Lung microvascular endothelial cell (primary cell): ENCODE results near the gene RNF225. TPM values are rescaled to one million over a fixed set of nuclear protein-coding genes. Genes with fewer than 3 reads are reported as not detected.
"Not testable (repeated sequence)": the region's sequence is repeated elsewhere in the genome, so short reads cannot be mapped to it uniquely, and the experiment has no call there.

Source experiments
- DNase-seq, 2 donors: peaks; one replicate each; pipeline versions ENCODE4 v3.0.0 to v3.0.0-alpha.2; 2010; ENCODE audit warnings: low read depth in 2 of 2
- total RNA-seq: library from RNA; depleted of rRNA; stranded (reverse); fragments of >200 nt; gene quantifications from 2 replicates; pipeline ENCODE4 v1.2.1, GENCODE V29; 2014

RNF225 gene
- total RNA-seq, 1 donor from 2014 or later = not detected

DNA sequence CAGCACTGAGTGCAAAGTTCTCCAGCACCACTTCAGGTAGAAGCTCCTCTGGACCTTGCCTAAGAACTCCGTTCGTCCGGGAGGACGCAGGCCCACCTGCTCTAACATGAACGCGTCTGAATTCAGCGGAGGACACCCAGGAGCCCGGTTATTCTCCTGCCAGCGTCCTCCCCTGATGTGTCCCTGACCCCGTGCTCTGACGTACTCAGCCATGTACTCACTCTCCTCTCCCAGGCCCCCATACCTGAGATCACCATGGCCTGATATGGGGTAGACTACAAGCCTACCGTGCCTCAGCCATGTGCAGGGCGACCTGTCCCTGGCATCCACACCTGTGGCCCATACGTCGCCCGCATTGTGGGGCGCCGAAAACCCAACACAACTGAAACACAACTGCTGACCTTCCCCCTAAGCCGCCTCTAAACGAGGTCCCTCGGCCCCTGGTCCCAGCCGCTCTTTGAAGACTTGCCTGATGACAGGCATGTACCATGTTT lies 12.2 kb downstream of the RNF225 start:
- DNase-seq = peak in 1 of 2 donors; percentile 24

DNA sequence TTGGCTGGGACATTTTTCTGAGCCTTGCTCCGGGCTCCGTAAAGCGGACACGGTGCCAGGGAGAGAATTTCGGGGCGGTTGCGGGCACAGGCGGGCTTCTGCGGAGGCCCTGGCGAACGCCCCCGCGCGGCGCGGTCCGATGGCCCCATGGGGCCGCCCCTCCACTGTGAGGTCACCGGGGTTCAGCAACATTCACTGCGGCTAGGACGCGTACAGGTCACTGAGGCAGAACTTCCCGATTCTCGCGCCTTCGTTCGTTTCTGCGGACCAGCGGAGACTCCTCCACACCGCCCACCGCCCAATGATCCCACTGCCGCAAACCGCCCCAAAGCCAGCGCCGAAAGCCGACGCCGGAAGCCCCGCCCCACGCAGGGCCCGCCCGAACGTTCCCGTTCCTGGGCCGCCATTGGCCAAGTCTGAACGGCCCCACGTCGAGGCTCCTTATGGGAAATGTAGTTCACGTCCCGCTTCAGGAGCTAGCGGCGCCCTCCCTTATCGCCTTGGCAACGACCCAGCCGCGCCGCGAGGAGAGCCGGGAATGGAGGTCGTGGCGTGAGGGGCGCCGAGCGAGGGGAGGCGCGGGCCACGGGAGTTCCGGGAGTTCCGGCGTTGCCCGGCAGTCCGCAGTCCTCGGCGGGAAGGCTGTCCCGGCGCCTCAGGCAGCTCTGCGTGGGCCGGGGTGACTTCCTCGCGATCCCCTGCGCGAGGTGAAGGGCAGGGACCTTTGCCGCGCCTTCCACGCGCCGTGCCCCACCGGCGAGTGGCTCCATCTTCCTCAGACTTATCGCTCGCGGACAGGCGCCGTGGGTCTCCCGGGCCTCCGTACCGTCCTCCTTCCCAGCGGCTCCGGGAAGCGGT lies 12.9 kb downstream of the RNF225 start, which contains the start of gene ZNF584:
Gene ZNF584 (plus strand): TSS at position 498 of the 858 bp plus-strand sequence. CDS start 499 bp downstream, outside the sequence.
- peak; percentile 95 to 96 for DNase-seq

DNA sequence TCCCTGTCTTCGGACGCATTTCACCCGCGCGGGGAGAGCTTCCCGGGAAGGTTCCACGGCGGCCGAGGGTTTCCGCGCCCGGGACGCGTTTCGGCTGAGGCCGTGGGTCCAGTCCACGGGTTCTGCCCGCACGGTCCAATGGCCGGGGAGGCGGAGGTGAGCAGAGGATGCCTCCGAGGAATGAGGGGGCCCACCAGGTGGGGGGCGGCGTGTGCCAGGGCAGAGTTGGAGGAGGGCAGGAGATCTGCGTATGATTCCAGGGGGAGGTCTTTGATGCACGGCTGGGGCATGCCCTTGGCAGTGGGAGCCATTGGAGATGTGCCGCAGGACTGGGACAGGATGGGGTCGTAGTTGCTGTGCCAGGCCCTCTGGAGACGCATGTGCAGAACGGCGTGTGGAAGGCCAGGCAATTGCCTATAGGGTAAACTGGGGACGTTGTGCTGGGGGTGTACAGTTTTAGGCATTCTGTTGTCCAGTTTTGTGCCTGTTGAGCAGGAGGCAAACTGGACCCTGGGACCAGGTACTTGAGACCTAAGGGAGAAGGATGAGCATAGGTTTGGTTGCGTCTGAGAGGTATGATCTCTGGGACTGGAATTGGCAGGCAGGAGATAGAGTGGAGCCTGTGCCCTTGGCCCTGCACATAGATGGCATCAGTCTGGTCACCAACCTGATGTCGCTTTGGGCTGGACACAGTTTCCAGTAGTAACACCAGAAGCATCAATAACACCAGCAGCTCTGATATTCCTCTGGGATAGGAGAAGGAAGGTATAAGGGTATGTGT lies 13.7 kb downstream of the RNF225 start:
- peak; percentile 36 to 51 for DNase-seq

DNA sequence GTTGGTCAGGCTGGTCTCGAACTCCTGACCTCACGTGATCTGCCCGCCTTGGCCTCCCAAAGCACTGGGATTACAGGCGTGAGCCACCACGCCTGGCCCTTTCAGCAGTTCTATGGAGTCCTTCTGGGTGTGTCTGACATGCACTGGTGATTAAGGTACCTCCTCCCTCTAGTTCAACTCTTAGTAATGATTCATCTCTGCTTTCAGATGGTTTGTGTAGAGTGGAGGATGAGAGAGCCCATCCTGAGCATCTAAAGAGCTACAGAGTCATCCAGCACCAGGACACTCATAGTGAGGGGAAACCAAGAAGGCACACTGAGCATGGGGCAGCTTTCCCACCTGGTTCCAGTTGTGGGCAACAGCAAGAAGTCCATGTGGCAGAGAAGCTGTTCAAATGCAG lies 21.1 kb downstream of the RNF225 start:
- no peak for DNase-seq

DNA sequence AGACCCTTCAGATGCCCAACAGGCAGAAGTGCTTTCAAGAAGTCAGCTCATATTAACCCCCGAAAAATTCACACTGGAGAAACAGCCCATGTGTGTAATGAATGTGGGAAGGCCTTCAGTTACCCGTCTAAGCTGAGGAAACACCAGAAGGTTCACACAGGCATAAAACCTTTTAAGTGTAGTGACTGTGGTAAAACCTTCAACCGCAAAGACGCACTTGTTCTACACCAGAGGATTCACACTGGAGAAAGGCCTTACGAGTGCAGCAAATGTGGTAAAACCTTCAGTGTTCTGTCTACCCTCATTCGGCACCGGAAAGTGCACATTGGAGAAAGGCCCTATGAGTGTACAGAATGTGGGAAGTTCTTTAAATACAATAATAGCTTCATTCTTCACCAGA lies 21.6 kb downstream of the RNF225 start:
- no peak for DNase-seq

DNA sequence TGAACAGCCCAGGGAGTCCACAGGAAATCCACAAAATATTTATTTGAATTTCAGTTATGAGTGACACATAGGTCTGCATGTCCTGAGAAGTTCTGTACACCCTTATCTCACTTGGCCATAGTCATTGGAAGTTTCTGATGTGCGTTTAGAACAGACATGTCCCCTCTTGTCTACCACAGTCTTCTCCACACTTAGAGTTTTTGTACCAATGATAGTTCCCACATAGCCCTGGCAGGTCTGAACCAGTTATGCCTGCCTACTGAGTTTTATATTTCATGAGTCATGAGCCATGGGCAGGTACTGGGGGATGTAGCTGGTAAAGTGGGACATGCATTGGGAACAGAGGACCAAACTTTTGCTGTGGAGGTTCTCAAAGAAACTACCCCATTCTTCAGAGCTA lies 33.2 kb downstream of the RNF225 start:
- DNase-seq = no peak

DNA sequence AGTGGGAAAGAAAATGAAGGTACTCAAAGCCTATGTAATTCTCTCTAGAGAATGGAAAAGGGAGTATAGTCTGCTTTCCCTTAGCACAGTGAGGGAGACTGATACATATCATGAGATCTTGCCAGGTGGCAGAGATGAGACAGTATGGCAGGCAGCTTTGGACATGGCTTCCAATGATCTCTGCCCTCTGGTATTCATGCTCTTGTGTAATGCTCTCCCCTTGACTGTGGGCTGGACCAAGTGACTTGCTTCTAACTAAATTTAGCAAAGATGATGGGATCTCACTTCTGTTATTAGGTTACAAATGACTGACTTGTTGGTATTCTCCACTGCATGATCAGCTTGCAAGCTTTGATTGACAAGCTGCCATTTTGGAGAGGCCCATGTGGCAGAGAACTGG lies 34.3 kb downstream of the RNF225 start:
- no peak for DNase-seq

DNA sequence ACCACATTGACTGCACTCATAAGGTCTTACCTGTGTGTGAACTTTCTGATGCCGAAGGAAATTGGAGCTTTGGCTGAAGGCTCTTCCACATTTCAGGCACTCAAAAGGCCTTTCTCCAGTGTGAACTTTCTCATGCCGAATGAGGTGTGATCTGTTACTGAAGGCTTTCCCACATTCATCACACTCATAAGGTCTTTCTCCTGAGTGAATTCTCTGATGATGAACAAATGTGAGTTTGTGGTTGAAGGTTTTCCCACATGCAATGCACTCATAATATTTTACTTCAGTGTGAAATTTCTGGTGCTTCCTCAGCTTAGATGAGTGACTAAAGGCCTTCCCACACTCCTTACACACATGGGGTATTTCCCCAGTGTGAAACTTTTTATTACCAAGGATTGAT lies 38.8 kb downstream of the RNF225 start:
- DNase-seq = peak in 1 of 2 donors; percentile 21

DNA sequence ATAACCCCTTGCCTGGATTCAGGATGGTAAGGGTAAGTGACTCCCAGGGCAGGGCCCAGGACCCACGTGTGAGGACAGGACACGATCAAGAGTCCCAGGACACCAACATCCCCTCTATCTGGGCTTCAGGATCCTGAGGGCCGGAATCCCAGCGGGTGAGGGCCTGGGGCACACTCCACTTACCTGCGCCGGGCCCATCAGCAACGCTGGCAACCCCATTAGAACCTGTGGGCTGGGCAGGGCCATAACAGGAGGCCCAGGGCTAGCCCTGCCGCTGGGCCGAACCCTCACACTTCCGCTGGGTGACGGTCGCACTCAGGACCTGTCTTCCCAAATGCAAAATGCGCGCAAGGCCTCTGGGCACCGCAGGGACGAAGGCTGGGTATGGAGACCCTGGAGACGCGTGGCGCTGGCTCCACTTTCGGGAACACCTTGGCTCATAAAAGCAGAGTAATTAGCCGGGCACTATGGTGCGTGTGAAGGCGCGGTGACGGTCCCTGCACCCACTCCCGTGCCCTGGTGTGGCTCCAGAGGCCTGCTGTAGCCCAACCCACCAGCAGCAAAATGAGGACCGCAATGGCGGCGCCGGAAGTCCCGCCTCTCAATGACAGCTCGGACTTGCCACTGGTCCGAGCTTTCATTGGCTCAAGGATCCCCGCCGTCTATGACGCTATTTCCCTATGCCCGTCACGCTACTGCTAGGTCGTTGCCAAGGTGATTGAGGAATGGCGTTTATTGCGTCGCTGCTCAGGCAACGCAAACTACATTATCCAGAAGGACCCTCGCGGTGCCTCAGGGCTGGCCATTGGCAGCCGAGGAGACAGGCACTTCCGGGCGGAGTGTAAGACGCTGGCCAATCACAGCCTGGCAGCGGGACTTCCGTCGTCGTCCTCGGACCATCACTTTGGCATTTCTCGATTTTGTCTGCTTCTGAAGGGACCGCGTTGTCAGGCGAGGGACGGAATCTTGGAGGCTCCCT lies 44.4 kb downstream of the RNF225 start, which contains the start of gene ZNF132:
Gene ZNF132 (minus strand): TSS at position 578 of the 979 bp plus-strand sequence. CDS start 332 bp downstream, at position 246.
- peak; percentile 100 for DNase-seq

DNA sequence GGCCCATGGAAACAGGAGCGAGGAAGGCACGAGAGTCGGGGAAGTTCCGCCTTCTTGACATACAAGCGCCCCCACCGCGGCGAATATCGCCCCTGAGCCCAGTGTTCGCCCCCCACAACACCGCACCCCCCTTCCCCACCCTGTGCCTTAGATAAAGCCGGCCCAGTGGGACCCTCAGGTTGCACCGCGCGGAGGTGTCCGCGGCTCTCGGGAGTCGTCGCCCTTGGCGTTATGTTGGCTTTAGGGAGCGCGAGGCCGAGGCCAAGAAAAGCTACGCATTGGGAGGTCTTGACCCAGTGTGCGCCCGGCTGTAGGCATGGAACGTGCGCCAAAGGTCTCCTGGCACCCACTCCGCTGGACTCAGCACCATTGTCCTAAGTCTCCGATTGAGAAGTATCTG lies 45.1 kb downstream of the RNF225 start:
- DNase-seq = no peak

DNA sequence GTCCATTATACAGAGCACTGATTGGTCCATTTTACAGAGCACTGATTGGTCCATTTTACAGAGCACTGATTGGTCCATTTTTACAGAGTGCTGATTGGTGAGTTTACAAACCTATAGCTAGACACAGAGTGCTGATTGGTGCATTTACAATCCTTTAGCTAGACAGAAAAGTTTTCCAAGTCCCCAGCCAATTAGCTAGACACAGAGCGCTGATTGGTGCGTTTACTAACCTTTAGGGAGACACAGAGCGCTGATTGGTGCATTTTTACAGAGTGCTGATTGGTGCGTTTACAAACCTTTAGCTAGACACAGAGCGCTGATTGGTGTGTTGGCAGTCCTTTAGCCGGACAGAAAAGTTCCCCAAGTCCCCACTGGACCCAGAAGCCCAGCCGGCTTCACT lies 47.5 kb downstream of the RNF225 start:
- not testable (repeated sequence) for DNase-seq

Other genes with a start within 250 kb of the RNF225 start
- gene ZNF329, start 244.9 kb upstream of the RNF225 start, total RNA-seq = 7.2 and 10.3 TPM in 2 replicates
- 9.6 and 14.3 TPM in 2 replicates for gene ZNF274, start 212.6 kb upstream of the RNF225 start, total RNA-seq
- 41.4 and 58.5 TPM in 2 replicates for gene ZNF544, start 166.7 kb upstream of the RNF225 start, total RNA-seq
- gene ZNF8, start 116.7 kb upstream of the RNF225 start, total RNA-seq = 2.6 and 4.2 TPM in 2 replicates
- gene ERVK3-1, start 90.3 kb upstream of the RNF225 start, total RNA-seq = 11.1 and 19.4 TPM in 2 replicates
- gene ZSCAN22, start 68.7 kb upstream of the RNF225 start, total RNA-seq = 1.3 and 2.0 TPM in 2 replicates
- gene A1BG, start 42.2 kb upstream of the RNF225 start, total RNA-seq = 2.0 and 4.6 TPM in 2 replicates
- gene ZNF497, start 32.9 kb upstream of the RNF225 start, total RNA-seq = 0.65 and 0.99 TPM in 2 replicates
- 0.87 and 1.6 TPM in 2 replicates for gene ZNF837, start 14.6 kb upstream of the RNF225 start, total RNA-seq
- gene RPS5, start 8.4 kb upstream of the RNF225 start, total RNA-seq = 2,255 and 2,472 TPM in 2 replicates
- gene ZNF584, start 13.0 kb downstream of the RNF225 start, total RNA-seq = 5.9 and 9.1 TPM in 2 replicates
- 4.1 and 6.9 TPM in 2 replicates for gene ZNF132, start 44.5 kb downstream of the RNF225 start, total RNA-seq
- gene ZNF324B, start 56.0 kb downstream of the RNF225 start, total RNA-seq = 4.8 and 7.1 TPM in 2 replicates
- gene ZNF324, start 71.4 kb downstream of the RNF225 start, total RNA-seq = 7.6 and 11.9 TPM in 2 replicates
- 3.0 and 3.1 TPM in 2 replicates for gene ZNF446, start 80.7 kb downstream of the RNF225 start, total RNA-seq
- 6.1 and 8.1 TPM in 2 replicates for gene SLC27A5, start 116.3 kb downstream of the RNF225 start, total RNA-seq
- 3.7 and 5.0 TPM in 2 replicates for gene ZBTB45, start 124.2 kb downstream of the RNF225 start, total RNA-seq
- gene TRIM28, start 148.4 kb downstream of the RNF225 start, total RNA-seq = 275 and 278 TPM in 2 replicates
- gene CHMP2A, start 159.4 kb downstream of the RNF225 start, total RNA-seq = 86.1 and 93.5 TPM in 2 replicates
- 50.1 and 66.7 TPM in 2 replicates for gene UBE2M, start 163.0 kb downstream of the RNF225 start, total RNA-seq
- gene MZF1, start 177.7 kb downstream of the RNF225 start, total RNA-seq = 5.4 and 7.5 TPM in 2 replicates